HepG2 (cell line): Measurements from ENCODE around the gene RABGAP1L. TPM values are rescaled to one million over a fixed set of nuclear protein-coding genes. Genes with fewer than 3 reads are reported as not detected.
A peak's percentile ranks its signal among the peaks of the same experiment; 100 is the strongest.

Source experiments
- AHDC1 ChIP-seq: sonication (generic); formaldehyde crosslinking; IDR thresholded peaks from 2 replicates; pipeline ENCODE4 v1.5.1; 2020; ENCODE audit warnings: mild to moderate bottlenecking, missing genetic modification reagents, borderline replicate concordance
- ATF2 ChIP-seq: sonication (generic); formaldehyde crosslinking; IDR thresholded peaks from 2 replicates; pipeline ENCODE4 v1.4.0; 2020; ENCODE audit warnings: missing genetic modification reagents
- DRAP1 ChIP-seq: IDR thresholded peaks from 2 replicates; pipeline ENCODE4 v1.6.1; 2016; ENCODE audit warnings: missing genetic modification reagents, missing compliant biosample characterization
- ELF1 ChIP-seq: sonication (generic); formaldehyde crosslinking; IDR thresholded peaks from 2 replicates; pipeline ENCODE4 v1.4.0; 2020; ENCODE audit warnings: missing genetic modification reagents
- FOXA1 ChIP-seq, 2 experiments: fragments of 450-650 bp in 1 of 2; sonication (generic) in 1 of 2; formaldehyde crosslinking in 1 of 2; IDR thresholded peaks; 2 replicates each; pipeline versions ENCODE4 v1.4.0 to v1.6.1; 2016 to 2020; ENCODE audit warnings: missing genetic modification reagents in 1 of 2
- GATA4 ChIP-seq: sonication (generic); IDR thresholded peaks from 2 replicates; pipeline ENCODE4 v1.6.1; 2016; ENCODE audit warnings: antibody characterized with exemption, low read depth, borderline replicate concordance
- GPBP1L1 ChIP-seq: sonication (generic); formaldehyde crosslinking; IDR thresholded peaks from 2 replicates; pipeline ENCODE4 v1.5.0; 2020; ENCODE audit warnings: mild to moderate bottlenecking, missing genetic modification reagents
- IRX3 ChIP-seq: sonication (generic); formaldehyde crosslinking; IDR thresholded peaks from 2 replicates; pipeline ENCODE4 v1.8.1; 2023; ENCODE audit warnings: mild to moderate bottlenecking, low read depth, missing genetic modification reagents, borderline replicate concordance
- JUND ChIP-seq: sonication (generic); formaldehyde crosslinking; IDR thresholded peaks from 2 replicates; pipeline ENCODE4 v1.8.0; 2022; ENCODE audit warnings: mild to moderate bottlenecking, missing genetic modification reagents
- KAT7 ChIP-seq: IDR thresholded peaks from 2 replicates; pipeline ENCODE4 v1.6.1; 2018; ENCODE audit warnings: borderline replicate concordance, missing compliant biosample characterization
- KDM5A ChIP-seq: fragments of 200-600 bp; sonication (generic); IDR thresholded peaks from 2 replicates; pipeline ENCODE4 v1.7.0; 2018; ENCODE audit warnings: antibody characterized with exemption, mild to moderate bottlenecking, low read length, borderline replicate concordance
- LCORL ChIP-seq, 2 experiments: fragments of 450-650 bp in 1 of 2; sonication (generic) in 1 of 2; formaldehyde crosslinking in 1 of 2; IDR thresholded peaks; 2 replicates each; pipeline versions ENCODE4 v1.5.0 to v1.6.1; 2017 to 2020; ENCODE audit warnings: antibody characterized with exemption in 1 of 2, missing genetic modification reagents in 1 of 2
- RCOR2 ChIP-seq: IDR thresholded peaks from 2 replicates; pipeline ENCODE4 v1.6.1; 2016; ENCODE audit warnings: missing biosample characterization, missing genetic modification reagents
- SOX13 ChIP-seq, 3 experiments: fragments of 450-650 bp in 1 of 3; sonication (generic) in 1 of 3; formaldehyde crosslinking in 1 of 3; IDR thresholded peaks in 2 of 3; conservative IDR thresholded peaks in 1 of 3; 2 replicates each; pipeline versions ENCODE4 v1.5.0 to v1.6.1; 2016 to 2020; ENCODE audit warnings: antibody characterized with exemption in 1 of 3, mild to moderate bottlenecking in 1 of 3, missing compliant biosample characterization in 1 of 3, missing genetic modification reagents in 1 of 3, moderate library complexity in 1 of 3
- THYN1 ChIP-seq: sonication (generic); formaldehyde crosslinking; IDR thresholded peaks from 2 replicates; pipeline ENCODE4 v1.8.1; 2023; ENCODE audit warnings: low read depth, mild to moderate bottlenecking, moderate library complexity, missing genetic modification reagents, borderline replicate concordance
- YEATS4 ChIP-seq: sonication (generic); formaldehyde crosslinking; IDR thresholded peaks from 2 replicates; pipeline ENCODE4 v1.4.0; 2020; ENCODE audit warnings: missing genetic modification reagents, borderline replicate concordance
- ZBTB38 ChIP-seq: sonication (generic); formaldehyde crosslinking; IDR thresholded peaks from 2 replicates; pipeline ENCODE4 v1.5.1; 2020; ENCODE audit warnings: mild to moderate bottlenecking, missing genetic modification reagents
- ZFP62 ChIP-seq: sonication (generic); formaldehyde crosslinking; IDR thresholded peaks from 2 replicates; pipeline ENCODE4 v1.4.0; 2020; ENCODE audit warnings: missing genetic modification reagents
- ZNF230 ChIP-seq: sonication (generic); formaldehyde crosslinking; IDR thresholded peaks from 2 replicates; pipeline ENCODE4 v1.4.0; 2020; ENCODE audit warnings: mild to moderate bottlenecking, missing genetic modification reagents
- ZNF235 ChIP-seq: sonication (generic); formaldehyde crosslinking; IDR thresholded peaks from 2 replicates; pipeline ENCODE4 v1.8.1; 2023; ENCODE audit warnings: mild to moderate bottlenecking, missing genetic modification reagents, borderline replicate concordance
- ZNF563 ChIP-seq: sonication (generic); formaldehyde crosslinking; IDR thresholded peaks from 2 replicates; pipeline ENCODE4 v1.8.0; 2022; ENCODE audit warnings: mild to moderate bottlenecking, moderate library complexity, missing genetic modification reagents
- polyA plus RNA-seq, 8 experiments: library from polyadenylated mRNA; depleted of rRNA in 3 of 8; stranded (reverse) in 7 of 8; unstranded in 1 of 8; fragments of >200 nt; fragmentation: Illumina TruSeq in 4 of 8; extraction: Trizol in 4 of 8; gene quantifications; 2 replicates each; pipeline versions ENCODE4 v1.2.1 to v1.2.3, GENCODE V29; 2011 to 2016; ENCODE audit warnings: low read depth in 4 of 8, missing spikeins in 1 of 8, mixed read lengths in 1 of 8; ENCODE audit not compliant: insufficient read depth in 1 of 8
- total RNA-seq, 5 experiments: library from RNA; depleted of rRNA; stranded (reverse); fragments of >200 nt; fragmentation: Illumina TruSeq; extraction: Trizol; gene quantifications; 2 replicates each; pipeline ENCODE4 v1.2.3, GENCODE V29; 2016; ENCODE audit warnings: low read depth in 1 of 5

Gene RABGAP1L
- total and polyA plus RNA-seq, 2 of the 13 experiments (the other 11 are each of a cell fraction or from before 2014, with no cell fraction given), result 7.9 to 22.6 TPM

- TF ChIP-seq DRAP1 (CRISPR knock-in tag) (peak; percentile 56; the same call in 1 of the 2 replicates), JUND (peak; percentile 22; the same call in 1 of the 2 replicates), AHDC1 (peak; percentile 91; the same call in 1 of the 2 replicates), THYN1 (no peak), GPBP1L1 (CRISPR knock-in tag) (no peak), GATA4 (peak; percentile 82; the same call in 1 of the 2 replicates), RCOR2 (peak; percentile 78), ZNF235 (CRISPR knock-in tag) (no peak), ZBTB38 (CRISPR knock-in tag) (no peak), ELF1 (CRISPR knock-in tag) (no peak), ZFP62 (CRISPR knock-in tag) (no peak), LCORL (IDR thresholded peaks at IDR 0.05) (no peak), LCORL (CRISPR knock-in tag; IDR thresholded peaks at IDR 0.05) (peak; percentile 54; the same call in 1 of the 2 replicates), IRX3 (CRISPR knock-in tag) (no peak), ATF2 (CRISPR knock-in tag) (0 out of 2 replicates have a peak, but pooled peaks have one; percentile 45), ZNF563 (CRISPR knock-in tag) (no peak), KDM5A (no peak), YEATS4 (CRISPR knock-in tag) (peak; percentile 46; the same call in 1 of the 2 replicates), ZNF230 (CRISPR knock-in tag) (no peak), KAT7 (no peak), FOXA1 (IDR thresholded peaks at IDR 0.05) (peak; percentile 90), FOXA1 (CRISPR knock-in tag; IDR thresholded peaks at IDR 0.05) (peak; percentile 79), SOX13 (IDR thresholded peaks at IDR 0.05) (no peak), SOX13 (CRISPR knock-in tag; conservative IDR thresholded peaks at IDR 0.05 in 1 of 2, IDR thresholded peaks at IDR 0.05 in 1 of 2) (peak in 1 of 2 experiments; percentile 90; a peak in 2 of 4 replicates)
Observed at GRCh38 chr1:174666248-174666647, 506.9 kb downstream of the RABGAP1L start (continued).
